IPS DF 4.7 (cell line): ENCODE measurements around the gene DYSF.

Experiments
- DNase-seq: peaks from one replicate; pipeline ENCODE4 v3.0.0-alpha.2; 2013; ENCODE audit warnings: low spot score; ENCODE audit errors: extremely low read depth

DYSF gene

GRCh38 chr2:71691747-71692441 lies 238.5 kb downstream of the DYSF start:
- DNase-seq = no peak

DNA sequence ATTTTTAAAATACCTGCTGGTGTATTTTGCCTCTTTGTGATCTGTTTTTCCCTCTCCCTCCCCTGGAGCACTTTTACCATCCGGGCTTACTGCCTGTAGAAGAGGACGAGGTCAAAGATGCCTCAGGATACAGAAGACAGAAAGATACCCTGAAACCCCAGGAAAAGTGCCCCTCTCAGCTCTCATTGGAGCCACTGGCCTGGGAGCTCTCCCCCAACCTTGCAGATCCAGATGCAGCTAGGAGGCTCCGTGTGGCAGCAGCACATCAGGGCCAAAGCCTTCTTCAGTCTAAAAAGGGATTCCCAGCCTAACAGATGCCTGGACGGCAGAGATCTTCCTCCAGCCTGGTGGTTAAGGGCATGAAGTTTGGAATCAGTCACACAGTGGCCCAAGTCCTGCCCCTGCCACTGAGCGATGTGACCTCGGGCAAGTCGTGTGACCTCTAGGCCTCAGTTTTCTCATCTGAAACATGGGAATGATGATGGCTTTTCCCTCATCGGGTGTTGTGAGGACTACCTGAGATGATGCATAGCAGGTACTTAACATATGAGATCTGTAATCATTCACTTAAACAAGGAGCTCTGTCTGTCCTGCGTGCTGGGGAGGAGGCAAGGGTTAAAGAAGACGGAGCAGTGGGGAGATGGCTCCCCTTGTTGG lies 239.4 kb downstream of the DYSF start:
- no peak for DNase-seq

DNA sequence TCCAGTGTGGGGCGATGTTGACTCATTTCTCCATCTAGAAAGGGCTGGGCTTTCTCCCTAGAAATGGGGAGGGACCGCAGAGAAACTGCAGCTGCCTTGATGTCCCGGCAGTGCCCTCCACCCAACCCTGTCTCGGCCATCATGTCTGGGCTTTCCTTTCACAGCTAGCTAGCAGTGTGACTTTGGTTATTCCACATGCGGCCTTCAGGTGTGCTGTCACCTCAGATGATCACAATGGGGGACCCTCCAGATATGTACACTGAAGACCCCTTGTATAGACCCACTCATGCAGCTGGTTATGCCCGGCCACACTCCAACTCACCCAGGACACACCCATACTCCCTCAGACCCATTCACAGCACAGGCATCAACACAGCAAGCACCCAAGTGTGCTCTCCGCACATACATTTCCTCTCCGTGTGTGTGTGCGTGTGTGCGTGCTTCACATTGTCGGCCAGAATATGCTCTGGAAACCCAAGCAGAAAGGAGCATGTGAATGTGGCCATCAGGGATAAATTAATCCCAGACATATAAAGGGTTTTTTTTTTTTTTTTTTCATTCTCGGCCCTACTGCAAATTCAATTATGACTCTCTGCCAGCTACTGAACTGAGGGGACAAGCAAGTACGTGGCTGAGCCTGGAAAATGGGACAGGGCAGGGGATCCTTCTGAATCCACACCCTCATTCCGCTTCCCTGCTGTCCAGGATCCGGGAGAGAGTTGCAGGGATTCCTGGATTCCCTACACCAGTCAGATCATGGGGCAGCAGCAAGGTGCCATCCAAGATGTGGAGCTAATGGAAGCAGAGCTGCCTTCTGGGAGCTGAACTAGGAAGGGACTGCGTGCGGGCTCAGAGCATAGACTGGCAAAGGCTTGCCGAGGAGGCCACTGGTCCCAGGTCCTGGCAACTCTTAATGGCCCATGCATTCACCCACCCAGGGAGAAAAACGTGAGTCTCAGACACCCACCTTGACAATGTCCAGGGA lies 240.2 kb downstream of the DYSF start:
- no peak for DNase-seq

DNA sequence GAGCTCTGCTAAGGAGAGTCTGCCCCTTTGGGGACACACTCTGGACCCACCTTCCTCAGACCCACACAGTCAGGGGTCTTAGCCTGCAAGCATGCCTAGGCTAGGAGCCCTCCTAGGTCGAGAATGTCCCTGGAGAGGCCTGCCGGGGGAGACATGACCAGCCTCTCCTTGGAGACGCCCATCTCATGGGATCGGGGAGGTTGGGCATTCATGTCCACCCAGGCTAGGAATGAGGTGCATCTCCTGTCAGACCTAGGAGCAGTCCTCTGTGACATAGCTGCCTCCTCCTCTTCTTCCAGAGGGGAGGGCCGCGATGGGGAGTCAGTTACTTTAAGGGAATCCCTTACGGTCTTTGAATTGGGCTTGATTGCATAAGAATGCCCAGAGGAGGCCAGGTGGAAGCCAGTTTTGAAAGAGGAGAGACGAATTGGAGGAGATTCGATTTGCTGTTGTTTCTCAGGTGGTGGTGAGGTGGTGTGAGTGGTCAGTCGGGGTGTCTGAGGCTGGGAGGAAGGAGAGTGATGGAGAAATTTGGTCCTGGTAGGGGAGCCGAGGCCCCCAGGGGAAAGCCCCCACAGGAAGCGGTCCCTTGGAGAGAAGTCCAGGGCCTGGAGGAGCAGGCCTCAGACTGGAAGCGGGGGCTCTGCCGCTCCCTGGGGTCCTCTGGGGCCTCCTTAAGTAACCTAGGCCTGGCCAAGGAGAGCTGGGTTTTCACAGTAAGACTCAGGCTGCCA lies 241.3 kb downstream of the DYSF start:
- peak; percentile 16 for DNase-seq

GRCh38 chr2:71695235-71696120 lies 242.1 kb downstream of the DYSF start:
- DNase-seq = no peak

GRCh38 chr2:71696381-71696780 lies 243.0 kb downstream of the DYSF start:
- DNase-seq = no peak

DNA sequence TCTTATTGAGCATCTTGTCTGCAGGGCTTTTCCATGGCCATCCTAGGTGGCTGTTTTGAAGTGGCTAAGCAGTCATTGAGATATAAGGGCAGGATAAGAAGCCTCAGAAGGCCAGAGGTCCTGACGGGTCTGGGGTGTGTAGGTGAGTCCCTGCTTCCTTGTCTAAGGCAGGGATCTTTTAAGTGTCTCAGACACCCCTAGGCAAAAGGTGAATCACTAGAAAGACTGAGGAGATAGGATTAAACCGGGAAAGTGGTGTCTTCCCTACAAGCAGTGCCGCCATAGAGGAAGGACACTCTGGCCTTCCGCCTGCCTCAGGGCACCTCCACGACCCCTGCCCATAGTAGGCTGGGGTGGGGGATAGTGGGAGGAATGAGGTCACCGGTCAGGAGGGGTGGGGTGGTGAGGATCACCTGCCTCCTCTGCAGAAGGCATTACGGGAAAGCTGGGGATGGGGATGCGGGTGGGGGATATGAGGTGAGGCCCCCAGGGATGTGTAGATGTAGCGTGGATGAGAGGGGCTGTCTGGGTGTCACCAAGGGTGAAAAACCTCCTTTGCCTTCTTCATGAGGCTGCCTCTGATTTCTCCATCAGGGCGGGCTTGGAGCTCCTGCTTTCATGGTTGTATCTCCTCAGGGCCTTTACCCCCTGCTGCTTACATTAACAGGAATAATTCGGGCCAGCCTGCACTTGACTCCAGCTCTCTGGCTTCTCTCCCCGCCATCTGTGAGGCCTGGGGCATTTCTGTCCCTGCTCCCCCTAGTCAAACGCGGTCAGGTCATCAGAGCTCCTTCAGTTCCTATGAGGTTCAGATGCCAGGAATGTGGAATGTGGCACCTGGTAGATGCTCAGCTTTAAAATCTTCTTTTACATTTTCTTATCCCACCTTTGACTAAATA lies 244.0 kb downstream of the DYSF start:
- DNase-seq = no peak

DNA sequence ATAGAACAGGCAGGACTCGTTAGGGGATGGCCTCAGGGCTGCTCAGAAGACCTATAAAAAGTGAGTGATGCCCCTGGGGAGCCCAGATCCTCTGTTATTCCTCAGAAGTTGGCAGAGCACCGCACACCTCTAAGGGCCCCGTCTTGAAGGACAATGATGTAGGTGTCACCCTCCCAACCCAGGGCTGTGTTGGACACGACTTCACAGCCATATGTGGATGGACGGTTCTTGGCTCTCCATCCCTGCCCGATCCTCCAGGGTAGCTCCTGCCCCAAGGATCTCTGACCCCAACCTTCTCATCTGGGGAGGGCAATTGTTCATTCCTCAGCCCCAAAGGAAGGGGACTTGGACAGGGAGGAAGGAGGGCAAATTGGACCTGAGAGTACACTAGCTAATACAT lies 246.1 kb downstream of the DYSF start:
- DNase-seq = no peak

DNA sequence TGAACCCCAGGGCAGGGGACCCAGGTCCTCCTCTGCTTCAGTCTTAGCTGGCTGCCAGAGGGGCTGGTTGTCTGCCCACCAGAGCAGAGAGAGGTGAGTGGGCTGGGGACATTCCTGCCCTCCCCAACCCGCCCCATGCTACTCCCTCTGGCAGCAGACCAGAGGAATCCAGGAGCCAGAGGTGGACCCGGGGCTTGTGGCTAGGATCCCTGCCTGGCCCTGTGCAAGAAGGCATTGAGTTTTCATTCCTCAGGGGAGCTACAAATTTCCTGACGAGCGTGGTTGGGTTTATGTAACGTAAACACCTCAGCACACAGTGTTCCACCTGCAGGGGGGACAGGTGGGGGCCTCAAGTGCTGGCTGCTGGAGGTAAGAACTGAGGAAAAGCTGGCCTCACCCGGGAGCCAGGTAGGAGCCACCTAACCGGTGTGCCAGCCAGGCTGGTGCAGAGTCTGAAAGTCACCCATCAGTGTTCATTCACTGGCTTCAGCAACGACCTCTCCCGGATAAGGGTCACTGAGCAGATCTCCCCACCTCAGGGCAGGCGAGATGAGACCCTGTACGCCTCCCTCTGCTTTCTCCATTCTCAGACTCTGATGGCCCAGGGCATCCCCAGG lies 246.8 kb downstream of the DYSF start:
- DNase-seq = no peak

DNA sequence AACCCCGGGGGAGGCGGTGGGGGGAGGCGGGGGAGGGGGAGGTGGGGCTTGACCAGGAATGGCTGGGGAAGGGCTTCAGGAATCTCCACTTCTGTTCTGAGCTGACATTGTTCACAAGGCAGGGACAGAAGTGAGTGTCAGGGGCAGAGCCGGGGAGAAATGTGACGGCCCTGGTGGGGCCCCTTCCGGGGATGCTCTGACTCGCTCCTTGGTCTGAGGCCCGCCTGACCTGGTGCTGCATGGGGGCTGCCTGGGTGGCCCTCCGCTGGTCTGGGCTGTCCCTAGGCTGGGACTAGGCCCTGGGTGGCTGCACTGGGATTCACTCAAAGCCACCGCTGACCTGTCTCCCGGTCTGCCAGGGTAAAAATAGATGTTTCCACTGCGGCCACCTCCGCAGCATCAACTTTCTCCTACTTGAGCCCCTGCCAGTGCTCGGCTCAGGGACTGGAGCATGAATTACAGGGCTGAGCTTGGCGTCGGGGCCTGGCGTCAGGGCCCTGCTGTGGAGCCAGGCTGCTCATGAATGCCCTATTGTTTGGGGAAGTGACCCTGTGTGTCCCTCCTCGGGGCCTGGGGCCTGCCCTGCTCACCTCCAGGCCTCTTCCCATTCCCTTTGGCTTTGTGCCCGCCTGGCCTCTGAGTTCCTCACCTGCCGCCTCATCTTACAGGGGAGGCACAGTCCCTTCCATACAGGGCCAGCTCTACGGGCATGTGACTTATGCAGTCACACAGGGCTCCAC lies 247.5 kb downstream of the DYSF start:
- DNase-seq = no peak

DNA sequence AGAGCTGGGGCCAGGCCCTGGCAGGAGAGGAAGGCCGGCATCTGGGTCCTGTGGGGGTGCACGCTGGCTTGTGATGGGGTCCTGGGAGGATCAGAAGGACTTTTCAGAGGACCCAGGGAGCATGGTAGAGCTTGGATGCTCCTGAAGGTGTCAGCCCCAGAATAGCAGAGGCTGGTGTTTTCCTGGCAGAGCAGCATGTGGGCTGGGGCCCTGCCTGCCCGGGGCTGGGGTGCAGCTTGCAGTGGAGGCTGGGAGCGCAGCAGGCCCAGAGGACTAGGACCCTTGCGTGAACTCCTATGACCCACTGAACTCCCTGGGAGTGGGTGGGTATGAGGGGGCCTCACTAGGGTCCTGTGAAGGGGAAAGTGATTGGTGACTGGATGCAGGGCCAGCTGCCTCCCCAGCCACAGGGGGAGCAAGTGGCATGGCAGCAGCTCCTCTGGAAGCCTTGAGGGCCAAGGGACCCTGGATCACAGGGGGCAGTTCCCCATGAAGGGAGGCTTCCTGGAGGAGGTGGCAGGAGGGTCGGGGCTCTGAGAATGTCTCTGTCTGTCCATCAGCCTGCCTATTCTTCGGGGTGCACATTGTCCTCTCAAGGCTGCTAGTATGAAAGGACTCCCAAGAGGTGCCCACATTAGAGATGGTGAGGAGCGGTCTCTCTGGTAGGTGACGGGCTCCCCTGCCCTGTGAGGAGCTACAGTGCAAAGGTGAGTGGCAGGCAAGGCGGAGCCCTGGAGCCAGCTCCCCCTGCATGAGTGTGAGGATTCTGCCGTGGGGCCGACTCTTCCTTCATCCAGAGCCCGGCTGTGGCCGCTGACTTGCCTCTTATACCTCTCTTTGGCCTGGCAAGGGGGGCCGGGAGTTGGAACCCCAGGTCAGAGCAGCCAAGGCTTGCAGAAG lies 249.0 kb downstream of the DYSF start:
- no peak for DNase-seq

- DNase-seq = no peak
These were observed 249.9 kb downstream of the DYSF start for GRCh38 chr2:71702971-71703898.

- no peak for DNase-seq
These were observed 250.8 kb downstream of the DYSF start for GRCh38 chr2:71704131-71704561.

DNA sequence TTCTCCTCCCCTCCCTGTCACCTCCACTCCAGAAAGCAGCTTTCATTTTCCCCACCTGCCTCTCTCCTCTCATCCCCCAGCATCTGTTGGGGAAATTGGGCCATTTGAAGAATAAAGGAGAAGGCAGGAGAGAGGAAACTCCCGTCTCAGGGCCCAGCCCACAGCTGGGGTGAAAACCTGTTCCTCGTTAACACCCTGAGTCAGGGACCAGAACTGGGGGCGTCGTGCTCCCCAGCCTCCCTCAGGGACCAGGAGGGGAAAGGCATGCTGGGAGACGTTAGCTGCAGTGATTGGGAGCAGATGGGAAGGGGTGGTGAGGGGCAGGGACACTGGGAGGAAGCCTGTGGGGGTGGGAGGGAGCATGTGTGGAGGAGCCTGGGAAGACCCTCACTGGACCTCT lies 251.3 kb downstream of the DYSF start:
- no peak for DNase-seq

DNA sequence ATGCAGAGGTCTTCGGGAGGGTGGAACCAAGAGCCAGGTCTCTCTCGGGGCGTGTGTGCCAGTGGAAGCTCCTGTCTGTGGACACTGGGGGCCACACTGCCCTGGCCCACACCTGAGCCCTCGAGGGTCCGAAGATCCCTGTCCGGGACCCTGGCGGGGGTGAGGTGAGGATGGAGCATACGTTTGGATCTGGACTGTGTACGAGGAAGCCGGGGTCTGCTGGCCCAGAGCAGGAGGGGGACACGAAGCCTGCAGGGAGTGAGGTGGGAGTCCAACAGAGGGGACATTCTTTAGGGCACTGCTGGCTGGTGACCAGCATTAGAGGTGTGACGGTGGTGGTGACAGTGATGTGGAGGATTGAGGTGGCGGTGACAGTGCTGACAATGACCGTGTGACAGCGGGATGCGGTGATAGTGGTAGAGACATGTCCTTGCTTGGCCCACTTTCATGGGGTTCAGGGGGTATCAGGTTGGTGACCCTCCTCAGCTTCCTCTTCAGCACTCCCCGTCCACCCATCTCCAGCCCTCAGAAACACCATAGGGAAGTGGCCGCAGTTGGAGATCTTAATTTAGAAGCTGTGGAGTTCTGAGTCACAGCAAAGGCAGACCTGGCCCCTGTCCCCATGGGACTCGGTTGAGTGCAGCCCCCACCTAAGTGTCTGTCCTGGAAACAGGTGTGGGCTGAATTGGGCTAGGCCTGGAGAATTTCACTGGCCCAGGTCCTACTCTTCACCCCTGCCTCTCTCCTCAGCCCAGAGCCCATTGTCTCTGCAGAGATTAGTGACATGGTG lies 252.0 kb downstream of the DYSF start:
- no peak for DNase-seq
